CD4-positive, alpha-beta T cell treated with Interferon gamma for 1 hour (primary cell): ENCODE results near the gene ING5.

Source experiments
- DNase-seq: peaks from one replicate; pipeline ENCODE4 v3.0.0-alpha.2; 2020

ING5 gene

GRCh38 chr2:241720099-241720498, 18.3 kb downstream of the ING5 start:
- no peak for DNase-seq

- no peak for DNase-seq
Observed at GRCh38 chr2:241720560-241720959, 18.7 kb downstream of the ING5 start.

- no peak for DNase-seq
Observed at GRCh38 chr2:241721852-241722251, 20.0 kb downstream of the ING5 start.

- no peak for DNase-seq
Observed at GRCh38 chr2:241722896-241723454, 21.1 kb downstream of the ING5 start.

GRCh38 chr2:241724259-241724974, 22.6 kb downstream of the ING5 start:
- DNase-seq, result no peak

GRCh38 chr2:241724975-241725870, 23.4 kb downstream of the ING5 start:
- no peak for DNase-seq

GRCh38 chr2:241726459-241726858, 24.6 kb downstream of the ING5 start:
- no peak for DNase-seq

GRCh38 chr2:241728000-241728399, 26.2 kb downstream of the ING5 start:
- no peak for DNase-seq

GRCh38 chr2:241728627-241729026, 26.8 kb downstream of the ING5 start:
- DNase-seq, result no peak

GRCh38 chr2:241729868-241730267, 28.0 kb downstream of the ING5 start:
- no peak for DNase-seq

- no peak for DNase-seq
Observed at GRCh38 chr2:241730671-241731293, 28.9 kb downstream of the ING5 start.

GRCh38 chr2:241732513-241733186, 30.8 kb downstream of the ING5 start:
- peak; percentile 45 for DNase-seq

- DNase-seq, result no peak
Observed at GRCh38 chr2:241733391-241734207, 31.8 kb downstream of the ING5 start.

- DNase-seq, result no peak
Observed at GRCh38 chr2:241734208-241734466, 32.3 kb downstream of the ING5 start.

- DNase-seq, result peak; percentile 87
Observed at GRCh38 chr2:241734467-241735208, 32.8 kb downstream of the ING5 start, which contains the start of gene D2HGDH. Gene D2HGDH (plus strand): TSS chr2:241734630. CDS start chr2:241735225, 595 bp downstream.

- DNase-seq, result no peak
Observed at GRCh38 chr2:241736111-241736510, 34.3 kb downstream of the ING5 start.

GRCh38 chr2:241738040-241738686, 36.3 kb downstream of the ING5 start:
- DNase-seq, result no peak

GRCh38 chr2:241739177-241739576, 37.3 kb downstream of the ING5 start:
- no peak for DNase-seq

- DNase-seq, result no peak
Observed at GRCh38 chr2:241739651-241740050, 37.8 kb downstream of the ING5 start.

GRCh38 chr2:241741016-241741415, 39.2 kb downstream of the ING5 start:
- peak; percentile 19 for DNase-seq
